ENCODE measurements around the gene PRUNE2. TPM values are rescaled to one million over a fixed set of nuclear protein-coding genes. Genes with fewer than 3 reads are reported as not detected.

The PRUNE2 gene
- total RNA-seq, 2 experiments from 2014 or later, result not detected

DNA sequence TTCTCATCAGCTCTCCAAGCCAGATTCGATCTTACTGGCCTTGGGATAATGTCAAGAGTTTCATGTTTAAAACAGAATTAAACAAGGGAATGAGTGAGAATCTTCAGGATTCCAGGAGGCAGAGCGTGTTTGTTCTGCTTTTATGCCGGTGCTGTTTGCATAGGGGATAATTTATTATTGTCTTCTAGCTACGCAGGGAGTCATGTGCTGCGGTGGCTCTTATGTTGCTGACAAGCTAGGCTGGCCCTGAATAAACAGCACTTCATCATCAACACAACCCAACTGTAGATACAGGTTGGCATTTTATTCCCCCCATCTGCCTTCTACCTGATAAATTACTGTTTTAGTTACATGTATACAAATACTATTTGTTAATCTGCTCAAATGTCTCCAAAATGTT, 188.7 kb downstream of the PRUNE2 start:
- POLR2A ChIA-PET, result no interaction called here
- H3K27ac ChIP-seq (ENCODE audit: low read depth in 1 of 2, low read length in 2 of 2), result no peak overlapping the region
- Mint-ChIP-seq H3K9me3 (no peaks in the 10 kb centered on the region), H3K36me3 (ENCODE audit: low read depth) (no peaks in the 10 kb centered on the region), H3K27me3 (peaks cover 14% of the 10 kb centered on the region), H3K27ac (no peak overlapping the region), H3K4me3 (no peak overlapping the region), H3K4me1 (ENCODE audit: low read depth) (no peaks in the 10 kb centered on the region)
- no peaks in the 10 kb centered on the region for H3K4me1 ChIP-seq (ENCODE audit: insufficient read depth, low read length)
- TF ChIP-seq, protein P1, sequence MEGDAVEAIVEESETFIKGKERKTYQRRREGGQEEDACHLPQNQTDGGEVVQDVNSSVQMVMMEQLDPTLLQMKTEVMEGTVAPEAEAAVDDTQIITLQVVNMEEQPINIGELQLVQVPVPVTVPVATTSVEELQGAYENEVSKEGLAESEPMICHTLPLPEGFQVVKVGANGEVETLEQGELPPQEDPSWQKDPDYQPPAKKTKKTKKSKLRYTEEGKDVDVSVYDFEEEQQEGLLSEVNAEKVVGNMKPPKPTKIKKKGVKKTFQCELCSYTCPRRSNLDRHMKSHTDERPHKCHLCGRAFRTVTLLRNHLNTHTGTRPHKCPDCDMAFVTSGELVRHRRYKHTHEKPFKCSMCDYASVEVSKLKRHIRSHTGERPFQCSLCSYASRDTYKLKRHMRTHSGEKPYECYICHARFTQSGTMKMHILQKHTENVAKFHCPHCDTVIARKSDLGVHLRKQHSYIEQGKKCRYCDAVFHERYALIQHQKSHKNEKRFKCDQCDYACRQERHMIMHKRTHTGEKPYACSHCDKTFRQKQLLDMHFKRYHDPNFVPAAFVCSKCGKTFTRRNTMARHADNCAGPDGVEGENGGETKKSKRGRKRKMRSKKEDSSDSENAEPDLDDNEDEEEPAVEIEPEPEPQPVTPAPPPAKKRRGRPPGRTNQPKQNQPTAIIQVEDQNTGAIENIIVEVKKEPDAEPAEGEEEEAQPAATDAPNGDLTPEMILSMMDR (IDR thresholded peaks at IDR 0.05), result no peak
- ATAC-seq (ENCODE audit: poor library complexity), result no peak
- no peaks in the 10 kb centered on the region for H3K9me3 ChIP-seq (ENCODE audit: control insufficient read depth in 1 of 2, insufficient read depth in 1 of 2, low read length in 2 of 2)
- intact Hi-C loops (cut with DNase I, micrococcal nuclease), result no loop called here
- no peak for DNase-seq
- H3K4me3 ChIP-seq (ENCODE audit: low read length), result no peak overlapping the region
- peaks cover 0 to 4% of the 10 kb centered on the region in 2 experiments for H3K27me3 ChIP-seq (ENCODE audit: control insufficient read depth in 1 of 2, insufficient read depth in 2 of 2, low read length in 2 of 2)
- H3K36me3 ChIP-seq (ENCODE audit: insufficient read depth, low read length), result no peaks in the 10 kb centered on the region
- CTCF ChIA-PET, result no interaction called here

DNA sequence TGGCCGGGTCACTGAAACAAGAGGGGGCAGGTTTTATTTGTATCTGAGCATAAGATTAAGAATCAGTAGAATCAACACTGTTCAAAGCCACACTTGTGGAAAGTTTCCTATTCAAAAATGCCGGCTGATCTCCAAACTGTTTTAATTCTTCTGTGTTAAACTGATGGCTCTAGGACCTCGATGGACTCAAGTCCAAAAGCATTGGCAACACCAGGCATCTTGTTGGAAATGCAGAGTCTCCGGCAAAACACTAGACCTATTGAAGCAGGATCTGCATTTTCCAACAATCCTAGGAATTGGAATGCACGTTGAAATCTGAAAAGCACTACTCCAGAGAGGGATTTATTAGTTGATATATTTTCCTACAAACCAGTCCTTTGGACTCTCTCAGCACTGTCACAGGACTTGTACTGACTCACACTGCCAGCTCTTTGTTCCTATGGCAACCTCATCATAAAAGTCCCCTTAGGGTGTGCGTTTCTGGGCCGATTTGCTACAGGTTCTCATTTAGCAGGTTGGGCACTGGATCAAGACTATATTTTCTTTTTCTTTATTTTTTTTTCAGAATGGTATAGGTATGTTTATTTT, 189.7 kb downstream of the PRUNE2 start:
- no peaks in the 10 kb centered on the region for H3K4me1 Mint-ChIP-seq (ENCODE audit: low read depth)
- no peak overlapping the region for H3K4me3 ChIP-seq (ENCODE audit: low read length)
- no peaks in the 10 kb centered on the region for H3K9me3 Mint-ChIP-seq
- no peak for DNase-seq
- intact Hi-C loops (cut with DNase I, micrococcal nuclease), result no loop called here
- peaks cover 0 to 4% of the 10 kb centered on the region in 2 experiments for H3K27me3 ChIP-seq (ENCODE audit: control insufficient read depth in 1 of 2, insufficient read depth in 2 of 2, low read length in 2 of 2)
- H3K27ac ChIP-seq (ENCODE audit: low read depth in 1 of 2, low read length in 2 of 2), result no peak overlapping the region
- ChIA-PET CTCF (no interaction called here), POLR2A (no interaction called here)
- H3K9me3 ChIP-seq (ENCODE audit: control insufficient read depth in 1 of 2, insufficient read depth in 1 of 2, low read length in 2 of 2), result no peaks in the 10 kb centered on the region
- no peak for ATAC-seq (ENCODE audit: poor library complexity)
- H3K36me3 Mint-ChIP-seq (ENCODE audit: low read depth), result no peaks in the 10 kb centered on the region
- no peaks in the 10 kb centered on the region for H3K4me1 ChIP-seq (ENCODE audit: insufficient read depth, low read length)
- no peak overlapping the region for H3K27ac Mint-ChIP-seq
- H3K27me3 Mint-ChIP-seq, result peaks cover 22% of the 10 kb centered on the region
- no peak overlapping the region for H3K4me3 Mint-ChIP-seq
- TF ChIP-seq, protein P1 (IDR thresholded peaks at IDR 0.05), result no peak
- no peaks in the 10 kb centered on the region for H3K36me3 ChIP-seq (ENCODE audit: insufficient read depth, low read length)

DNA sequence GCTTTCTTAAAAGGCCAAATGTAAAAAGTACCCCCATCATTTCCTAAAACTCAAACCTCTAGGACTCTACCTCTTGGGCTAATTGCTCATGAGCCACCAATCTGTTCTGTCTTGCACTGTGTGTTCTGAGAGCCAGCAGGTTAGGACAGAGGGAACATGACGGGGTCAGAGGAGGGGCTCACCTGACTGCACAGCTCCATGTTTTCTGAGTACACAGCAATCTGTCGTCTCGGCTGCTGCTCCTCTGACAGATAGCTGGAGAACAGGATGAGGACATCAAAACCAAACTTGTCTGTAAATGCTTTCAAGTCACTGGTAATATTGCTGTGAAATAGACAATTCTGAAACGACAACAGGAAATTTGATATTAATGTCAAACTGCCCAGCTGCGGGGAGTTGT, 192.5 kb downstream of the PRUNE2 start:
- Histone ChIP-seq H3K36me3 (ENCODE audit: insufficient read depth, low read length) (no peaks in the 10 kb centered on the region), H3K9me3 (ENCODE audit: control insufficient read depth in 1 of 2, insufficient read depth in 1 of 2, low read length in 2 of 2) (no peaks in the 10 kb centered on the region), H3K27ac (ENCODE audit: low read depth in 1 of 2, low read length in 2 of 2) (no peak overlapping the region), H3K4me1 (ENCODE audit: insufficient read depth, low read length) (no peaks in the 10 kb centered on the region), H3K4me3 (ENCODE audit: low read length) (no peak overlapping the region), H3K27me3 (ENCODE audit: control insufficient read depth in 1 of 2, insufficient read depth in 2 of 2, low read length in 2 of 2) (peaks cover 3 to 7% of the 10 kb centered on the region in 2 experiments)
- Mint-ChIP-seq H3K36me3 (ENCODE audit: low read depth) (no peaks in the 10 kb centered on the region), H3K27ac (no peak overlapping the region), H3K27me3 (peaks cover 42% of the 10 kb centered on the region), H3K4me3 (no peak overlapping the region), H3K9me3 (no peaks in the 10 kb centered on the region), H3K4me1 (ENCODE audit: low read depth) (no peaks in the 10 kb centered on the region)
- ATAC-seq (ENCODE audit: poor library complexity) (no peak), DNase-seq (no peak)
- CTCF ChIA-PET, result no interaction called here
- intact Hi-C loops (cut with DNase I, micrococcal nuclease), result no loop called here
- POLR2A ChIA-PET, result no interaction called here
- TF ChIP-seq, protein P1 (IDR thresholded peaks at IDR 0.05), result no peak
